Gastrocnemius medialis (tissue), 4 donors: Measurements from ENCODE around the gene SLC4A9.

Experiments
- POLR2A ChIP-seq, 2 donors: fragments of 450-650 bp; IDR thresholded peaks; one replicate each; pipeline ENCODE4 v1.6.1; 2017; ENCODE audit warnings: antibody characterized with exemption in 2 of 2, mild to moderate bottlenecking in 2 of 2, moderate library complexity in 2 of 2
- TF ChIP-seq, protein P1 (sequence below), 5 experiments: fragments of 450-650 bp in 3 of 5; fragments of 200-600 bp in 2 of 5; sonication (generic) in 2 of 5; IDR thresholded peaks in 4 of 5; conservative IDR thresholded peaks in 1 of 5; 1 replicate in 4 of 5; 2 replicates in 1 of 5; pipeline ENCODE4 v1.5.1; 2016 to 2019; ENCODE audit warnings: antibody characterized with exemption in 5 of 5, mild to moderate bottlenecking in 3 of 5, moderate library complexity in 3 of 5

DNA sequence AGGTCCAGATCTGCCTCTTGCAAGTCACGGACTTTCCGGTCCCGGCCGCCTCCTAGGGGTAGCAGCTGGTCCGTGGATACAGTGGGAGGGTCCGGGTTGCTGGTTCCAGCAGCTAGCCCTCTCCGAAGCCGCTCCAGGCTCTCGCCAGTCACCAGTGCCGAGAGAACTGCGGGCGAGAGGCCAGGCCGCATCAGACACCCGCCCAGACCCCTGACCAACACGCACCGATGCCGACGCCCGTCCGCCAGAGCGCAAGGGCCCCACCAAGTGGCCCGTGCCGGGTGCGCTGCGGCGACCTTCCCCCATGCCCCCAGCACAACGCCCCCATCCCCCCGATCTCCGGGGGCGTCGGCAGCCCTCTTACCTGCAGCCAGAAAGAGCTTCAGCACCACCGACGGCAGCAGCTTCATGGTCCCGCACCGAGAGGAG, 14.1 kb upstream of the SLC4A9 start:
- TF ChIP-seq, protein P1, sequence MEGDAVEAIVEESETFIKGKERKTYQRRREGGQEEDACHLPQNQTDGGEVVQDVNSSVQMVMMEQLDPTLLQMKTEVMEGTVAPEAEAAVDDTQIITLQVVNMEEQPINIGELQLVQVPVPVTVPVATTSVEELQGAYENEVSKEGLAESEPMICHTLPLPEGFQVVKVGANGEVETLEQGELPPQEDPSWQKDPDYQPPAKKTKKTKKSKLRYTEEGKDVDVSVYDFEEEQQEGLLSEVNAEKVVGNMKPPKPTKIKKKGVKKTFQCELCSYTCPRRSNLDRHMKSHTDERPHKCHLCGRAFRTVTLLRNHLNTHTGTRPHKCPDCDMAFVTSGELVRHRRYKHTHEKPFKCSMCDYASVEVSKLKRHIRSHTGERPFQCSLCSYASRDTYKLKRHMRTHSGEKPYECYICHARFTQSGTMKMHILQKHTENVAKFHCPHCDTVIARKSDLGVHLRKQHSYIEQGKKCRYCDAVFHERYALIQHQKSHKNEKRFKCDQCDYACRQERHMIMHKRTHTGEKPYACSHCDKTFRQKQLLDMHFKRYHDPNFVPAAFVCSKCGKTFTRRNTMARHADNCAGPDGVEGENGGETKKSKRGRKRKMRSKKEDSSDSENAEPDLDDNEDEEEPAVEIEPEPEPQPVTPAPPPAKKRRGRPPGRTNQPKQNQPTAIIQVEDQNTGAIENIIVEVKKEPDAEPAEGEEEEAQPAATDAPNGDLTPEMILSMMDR (IDR thresholded peaks at IDR 0.05 in 4 of 5, conservative IDR thresholded peaks at IDR 0.05 in 1 of 5): peak in 4 of 5 experiments; percentile 38 to 74 (median 44)
- TF ChIP-seq POLR2A (IDR thresholded peaks at IDR 0.05): no peak
